RWPE1 (cell line): Measurements from ENCODE around the gene ASL.
"Not testable (repeated sequence)": the region's sequence is repeated elsewhere in the genome, so short reads cannot be mapped to it uniquely, and the experiment has no call there.

Source experiments
- CTCF ChIA-PET: fragments of 350-600 bp; sonication (Branson Sonifier 250); formaldehyde crosslinking; extraction: SDS; loops from one replicate; lab custom pipeline; 2021; lab: Yijun Ruan, JAX
- POLR2A ChIA-PET: fragments of 400-600 bp; formaldehyde crosslinking; extraction: SDS; loops from one replicate; lab custom pipeline; 2020; ENCODE audit warnings: antibody characterized with exemption; ENCODE audit not compliant: low non-redundant PET; lab: Yijun Ruan, JAX
- DNase-seq: peaks from one replicate; pipeline ENCODE4 v3.0.0; 2012; ENCODE audit warnings: low spot score
- H3K27ac ChIP-seq: fragments of 450-650 bp; 2 replicates; pipeline ENCODE4 v1.5.1; 2017
- CTCF ChIP-seq: fragments of 450-650 bp; conservative IDR thresholded peaks from 2 replicates; pipeline ENCODE4 v1.5.1; 2017; ENCODE audit warnings: low read depth, mild to moderate bottlenecking

The ASL gene

GRCh38 chr7:66092654-66093053, 17.0 kb downstream of the ASL start:
- no peak for TF ChIP-seq CTCF
- POLR2A ChIA-PET: interaction anchor here (0.8 kb wide), 1 partner anchor 112 kb away, joined by 8 read pairs; no protein-coding TSS in a partner anchor
- peak overlapping the region; percentile 24; the same call in 1 of the 2 replicates for H3K27ac ChIP-seq
- DNase-seq: no peak
- CTCF ChIA-PET: no interaction called here

GRCh38 chr7:66095010-66095409, 19.4 kb downstream of the ASL start:
- peak overlapping the region; percentile 11; the same call in 1 of the 2 replicates for H3K27ac ChIP-seq
- TF ChIP-seq CTCF: no peak
- POLR2A ChIA-PET: interaction anchor here (0.6 kb wide), 2 partner anchors 20 to 136 kb away, joined by 3 to 8 read pairs; no protein-coding TSS in a partner anchor
- no peak for DNase-seq
- CTCF ChIA-PET: interaction anchor here (1.0 kb wide), 1 partner anchor 11 kb away, joined by 3 read pairs; no protein-coding TSS in a partner anchor

- ChIA-PET POLR2A (no interaction called here), CTCF (no interaction called here)
- TF ChIP-seq CTCF: no peak
- peak overlapping the region; percentile 93 for H3K27ac ChIP-seq
- DNase-seq: no peak
Measured at GRCh38 chr7:66099232-66099550, 23.6 kb downstream of the ASL start.

- POLR2A ChIA-PET: no interaction called here
- peak overlapping the region; percentile 93 for H3K27ac ChIP-seq
- peak; percentile 38 for DNase-seq
- no peak for TF ChIP-seq CTCF
- CTCF ChIA-PET: interaction anchor here (0.7 kb wide), 1 partner anchor 144 kb away, joined by 3 read pairs; no protein-coding TSS in a partner anchor
Measured at GRCh38 chr7:66099551-66100407, 24.2 kb downstream of the ASL start.

- POLR2A ChIA-PET: no interaction called here
- DNase-seq: no peak
- H3K27ac ChIP-seq: peak overlapping the region; percentile 93
- no peak for TF ChIP-seq CTCF
- CTCF ChIA-PET: interaction anchor here (0.7 kb wide), 1 partner anchor 145 kb away, joined by 3 read pairs; no protein-coding TSS in a partner anchor
Measured at GRCh38 chr7:66100408-66101050, 24.9 kb downstream of the ASL start.

GRCh38 chr7:66102168-66102567, 26.5 kb downstream of the ASL start:
- peak overlapping the region; percentile 93 for H3K27ac ChIP-seq
- CTCF ChIA-PET, DNase-seq, POLR2A ChIA-PET: not testable (repeated sequence)

GRCh38 chr7:66103994-66104393, 28.4 kb downstream of the ASL start:
- POLR2A ChIA-PET, CTCF ChIA-PET: not testable (repeated sequence)
- DNase-seq: peak; percentile 15
- peak overlapping the region; percentile 41 for H3K27ac ChIP-seq
